NCI-H2227 treated with DMSO at 0.1 percent for 48 hours (cell line): Measurements from ENCODE around the gene COX14.
A peak's percentile ranks its signal among the peaks of the same experiment; 100 is the strongest.
"Not testable (repeated sequence)": the region's sequence is repeated elsewhere in the genome, so short reads cannot be mapped to it uniquely, and the experiment has no call there.

Experiments used
- DNase-seq: peaks from one replicate; lab custom pipeline; 2025; lab: John Stamatoyannopoulos, UW

The COX14 gene

DNA sequence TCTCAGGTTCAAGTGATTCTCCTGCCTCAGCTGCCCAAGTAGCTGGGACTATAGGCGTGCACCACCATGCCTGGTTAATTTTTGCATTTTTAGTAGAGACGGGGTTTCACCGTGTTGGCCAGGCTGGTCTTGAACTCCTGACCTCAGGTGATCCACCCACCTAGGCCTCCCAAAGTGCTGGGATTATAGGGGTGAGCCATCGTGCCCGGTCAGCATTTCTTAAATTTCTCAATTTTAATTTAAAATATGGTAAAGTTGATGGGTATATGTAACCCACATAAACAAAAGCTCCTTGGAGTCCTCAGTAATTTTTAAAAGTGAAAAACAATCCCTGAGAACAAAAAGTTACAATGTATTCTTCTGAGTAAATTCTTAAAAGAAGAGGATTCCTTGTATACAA lies 42.9 kb downstream of the COX14 start:
- not testable (repeated sequence) for DNase-seq

DNA sequence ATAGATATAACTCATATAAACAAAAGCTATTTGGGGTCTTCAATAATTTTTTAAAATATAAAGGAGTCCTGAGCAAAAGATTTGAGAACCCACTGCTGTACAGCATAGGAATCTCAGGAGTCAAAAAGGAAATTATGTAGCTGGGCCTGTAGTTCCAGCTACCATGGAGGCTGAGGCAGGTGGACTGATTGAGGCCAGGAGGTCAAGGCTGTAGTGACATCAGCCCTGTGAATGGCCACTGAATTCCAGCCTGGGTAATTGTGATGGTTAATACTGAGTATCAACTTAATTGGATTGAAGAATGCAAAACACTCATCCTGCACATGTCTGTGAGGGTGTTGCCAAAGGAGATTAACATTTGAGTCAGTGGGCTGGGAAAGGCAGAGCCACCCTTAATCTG lies 44.6 kb downstream of the COX14 start:
- DNase-seq: no peak

DNA sequence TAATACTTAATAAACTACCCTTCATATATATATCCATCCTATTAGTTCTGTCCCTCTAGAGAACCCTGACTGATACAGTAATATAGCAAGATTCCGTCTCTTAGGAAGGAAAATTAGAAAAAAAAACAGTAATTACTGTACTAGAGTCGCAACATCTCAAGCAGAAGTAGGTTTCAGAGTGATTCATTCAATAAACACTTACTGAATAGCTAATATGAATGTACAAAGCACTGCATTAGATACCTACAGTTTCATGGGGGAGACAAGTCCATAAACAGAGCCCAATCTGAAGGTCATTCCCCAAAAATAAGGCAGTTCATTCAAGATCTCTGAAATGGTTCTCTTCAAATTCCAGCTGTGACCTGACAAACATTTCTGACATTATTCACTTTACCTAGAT lies 45.2 kb downstream of the COX14 start:
- no peak for DNase-seq

DNA sequence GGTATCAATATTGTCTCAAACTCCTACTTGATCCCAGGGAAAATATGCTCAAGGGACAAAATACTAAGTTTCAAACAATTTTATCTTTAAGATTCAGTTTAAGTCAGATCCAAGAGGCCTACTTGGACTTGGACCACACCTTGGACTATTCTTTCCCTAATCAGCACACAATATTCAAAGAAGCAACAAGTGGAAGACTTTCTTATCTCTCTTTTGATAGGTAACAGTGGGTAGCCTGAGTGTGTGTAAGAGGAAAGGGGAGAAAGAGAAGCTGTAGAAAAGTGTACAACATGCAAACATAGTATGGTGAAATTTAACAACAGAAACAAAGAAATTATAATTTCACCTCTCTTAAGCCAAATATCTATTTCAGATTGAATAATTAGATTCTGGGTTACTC lies 48.6 kb downstream of the COX14 start:
- DNase-seq: no peak

DNA sequence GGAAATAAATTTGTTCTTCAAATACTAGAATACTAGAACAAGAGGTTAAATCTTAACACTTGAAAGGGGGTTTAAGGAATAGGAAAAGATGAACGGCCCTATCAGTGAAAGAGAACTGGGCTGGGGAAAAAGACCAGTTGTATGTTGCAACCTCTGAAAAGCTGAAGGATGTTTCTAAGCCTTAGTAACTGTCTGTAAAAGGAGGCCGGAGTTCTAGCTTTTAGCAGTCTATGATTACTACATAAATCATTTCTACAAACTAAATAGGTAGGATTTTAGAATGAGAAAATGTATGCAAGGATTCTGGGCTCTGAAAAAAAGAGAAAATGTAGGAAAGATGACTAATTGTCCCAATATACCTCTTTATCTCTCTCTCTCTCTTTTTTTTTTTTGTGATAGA lies 50.2 kb downstream of the COX14 start:
- no peak for DNase-seq

DNA sequence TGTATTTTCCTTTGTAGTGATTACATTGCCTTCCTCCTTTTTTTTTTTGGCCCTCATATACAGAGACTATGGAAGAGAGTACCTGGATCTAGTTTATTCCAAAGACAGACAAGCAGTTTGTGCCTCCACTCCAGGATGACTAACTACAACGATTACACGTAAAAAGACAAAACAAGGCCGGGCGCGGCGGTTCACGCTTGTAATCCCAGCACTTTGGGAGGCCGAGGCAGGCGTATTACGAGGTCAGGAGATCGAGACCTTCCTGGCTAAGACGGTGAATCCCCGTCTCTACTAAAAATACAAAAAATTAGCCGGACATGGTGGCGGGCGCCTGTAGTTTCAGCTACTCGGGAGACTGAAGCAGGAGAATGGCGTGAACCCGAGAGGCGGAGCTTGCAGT lies 52.9 kb downstream of the COX14 start:
- no peak for DNase-seq

DNA sequence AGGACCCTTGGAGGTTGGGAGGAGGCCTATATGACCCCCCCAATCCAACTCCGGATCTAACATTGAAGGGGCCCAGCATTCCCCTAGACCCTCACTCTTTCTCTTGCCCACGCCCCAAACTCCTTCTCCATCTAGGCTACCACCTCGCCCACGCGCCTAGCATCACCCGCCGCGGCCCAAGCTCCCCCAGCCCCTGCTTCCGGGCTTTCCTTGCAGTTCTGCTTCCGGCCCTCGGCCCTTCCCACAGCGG lies 54.7 kb downstream of the COX14 start:
- DNase-seq: no peak

DNA sequence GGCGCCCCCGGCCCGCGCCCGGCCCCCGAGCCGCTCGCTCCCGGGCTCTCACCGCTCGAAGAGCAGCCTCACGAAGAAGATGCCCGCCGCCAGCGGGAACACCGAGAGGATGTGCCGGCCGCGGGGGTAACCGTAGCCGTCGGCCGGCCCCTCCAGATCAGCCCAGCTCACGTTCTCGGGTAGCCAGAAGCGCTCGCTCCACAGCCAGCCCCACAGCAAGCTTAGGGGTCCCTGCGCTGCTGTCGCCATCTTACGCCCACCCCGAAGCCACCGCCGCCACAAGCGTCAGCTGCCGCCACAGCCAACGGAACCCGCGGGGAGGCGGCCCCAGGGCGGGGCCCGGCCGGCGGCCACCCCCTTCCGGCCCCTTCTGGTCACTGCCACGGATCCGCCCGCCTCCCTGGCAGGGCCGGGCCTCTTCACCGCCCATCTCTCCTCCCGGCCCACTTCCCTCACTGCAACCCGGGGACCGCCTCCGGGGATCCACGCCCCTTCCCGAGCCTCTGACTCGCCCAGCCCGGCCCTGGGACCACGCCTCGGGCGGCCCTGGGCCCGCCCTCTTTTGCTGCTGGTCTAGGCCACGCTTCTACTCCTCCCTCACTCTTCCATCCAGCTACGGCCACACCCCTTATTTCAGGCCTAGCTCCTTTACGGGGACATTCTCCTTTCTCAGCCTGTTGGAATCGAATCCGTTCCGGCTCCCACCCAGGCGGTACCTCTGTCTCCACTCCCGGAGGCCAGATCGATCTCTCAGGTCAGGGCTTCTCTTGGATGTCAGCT lies 55.2 kb downstream of the COX14 start, which contains the start of gene CERS5:
CERS5 (minus strand) TSS at position 321 of the 780 bp plus-strand sequence; CDS start at position 249, 72 bp downstream.
- peak; percentile 93 for DNase-seq
